A673 (cell line): ENCODE data around the gene WNT2. TPM values are rescaled to one million over a fixed set of nuclear protein-coding genes. Genes with fewer than 3 reads are reported as not detected.

Experiments
- BruUV-seq: library from RNA; stranded (reverse); fragments of 400-500 nt; replicated peaks from 2 replicates; lab custom pipeline; 2021; lab: Mats Ljungman, UMichigan
- CTCF ChIA-PET: fragments of 300-600 bp; sonication (Branson Sonifier 250); formaldehyde crosslinking; loops from one replicate; lab custom pipeline; 2022; ENCODE audit warnings: antibody characterized with exemption; lab: Charles Lee
- POLR2A ChIA-PET: fragments of 300-600 bp; sonication (Branson Sonifier 250); formaldehyde crosslinking; loops from one replicate; lab custom pipeline; 2022; ENCODE audit warnings: antibody characterized with exemption; ENCODE audit not compliant: low non-redundant PET; lab: Charles Lee
- DNase-seq: peaks from one replicate; pipeline ENCODE4 v3.0.0-alpha.2; 2015; ENCODE audit warnings: low spot score
- H3K27ac ChIP-seq: fragments of 200-600 bp; sonication (generic); 2 replicates; pipeline ENCODE4 v1.5.1; 2016; ENCODE audit warnings: mixed run types, low read depth, mild to moderate bottlenecking, mixed read lengths, antibody characterized with exemption, low read length; ENCODE audit not compliant: poor library complexity, severe bottlenecking
- H3K27me3 ChIP-seq: fragments of 200-600 bp; sonication (generic); replicated peaks from 2 replicates; pipeline ENCODE4 v1.6.1; 2017; ENCODE audit warnings: mixed run types, low read depth, mild to moderate bottlenecking, mixed read lengths, antibody characterized with exemption, low read length; ENCODE audit not compliant: insufficient read depth, poor library complexity
- H3K36me3 ChIP-seq: fragments of 200-600 bp; sonication (generic); 2 replicates; pipeline ENCODE4 v1.6.1; 2016; ENCODE audit warnings: mixed run types, mild to moderate bottlenecking, mixed read lengths, antibody characterized with exemption, low read length; ENCODE audit not compliant: insufficient read depth, poor library complexity, severe bottlenecking
- H3K4me1 ChIP-seq: fragments of 200-600 bp; sonication (generic); 2 replicates; pipeline ENCODE4 v1.6.1; 2017; ENCODE audit warnings: mixed run types, mild to moderate bottlenecking, mixed read lengths, antibody characterized with exemption, low read length; ENCODE audit not compliant: insufficient read depth, poor library complexity, severe bottlenecking
- H3K4me3 ChIP-seq: fragments of 200-600 bp; sonication (generic); 2 replicates; pipeline ENCODE4 v1.5.1; 2016; ENCODE audit warnings: low read depth, mixed run types, mild to moderate bottlenecking, mixed read lengths, low read length; ENCODE audit not compliant: poor library complexity, severe bottlenecking
- H3K9me3 ChIP-seq: fragments of 200-600 bp; sonication (generic); 2 replicates; pipeline ENCODE4 v1.6.1; 2016; ENCODE audit warnings: mixed run types, low read depth, mild to moderate bottlenecking, mixed read lengths, antibody characterized with exemption, low read length; ENCODE audit not compliant: poor library complexity, severe bottlenecking
- CTCF ChIP-seq: fragments of 300-800, 200-600 bp; sonication (generic); conservative IDR thresholded peaks from 2 replicates; pipeline ENCODE4 v1.5.1; 2017; ENCODE audit warnings: low read depth, mild to moderate bottlenecking, antibody characterized with exemption, low read length, moderate library complexity, mixed read lengths
- EZH2 ChIP-seq: fragments of 200-600 bp; sonication (generic); IDR thresholded peaks from 2 replicates; pipeline ENCODE4 v1.6.1; 2017; ENCODE audit warnings: borderline replicate concordance, low read depth, mild to moderate bottlenecking, mixed read lengths, antibody characterized with exemption, low read length; ENCODE audit not compliant: poor library complexity, severe bottlenecking
- intact Hi-C: fragments of 100-400 bp; cut with micrococcal nuclease; formaldehyde crosslinking; loops from one replicate; pipeline ENCODE4 v1.10.0; 2022; ENCODE audit not compliant: unreplicated experiment
- total RNA-seq: library from RNA; stranded (reverse); gene quantifications from 2 replicates; pipeline ENCODE4 v1.2.3, GENCODE V29; 2021

WNT2 gene
- total RNA-seq, 1 experiment from 2014 or later = not detected

GRCh38 chr7:117325836-117326235 is 3.0 kb upstream of the WNT2 start:
- CTCF ChIA-PET = no interaction called here
- BruUV-seq = no TSS peak

GRCh38 chr7:117324960-117325359 is 2.1 kb upstream of the WNT2 start:
- peaks cover 70% of the 10 kb centered on the region for H3K27me3 ChIP-seq
- DNase-seq = no peak
- CTCF ChIA-PET = no interaction called here
- no peaks in the 10 kb centered on the region for H3K36me3 ChIP-seq
- no TSS peak for BruUV-seq
- no peak for TF ChIP-seq EZH2
- TF ChIP-seq CTCF = no peak
- intact Hi-C loops = no loop called here
- H3K27ac ChIP-seq = no peak overlapping the region
- no peak overlapping the region for H3K4me3 ChIP-seq
- POLR2A ChIA-PET = no interaction called here
- H3K9me3 ChIP-seq = no peaks in the 10 kb centered on the region
- peaks cover 7% of the 10 kb centered on the region for H3K4me1 ChIP-seq

More at GRCh38 chr7:117325836-117326235, 3.0 kb upstream of the WNT2 start:
- POLR2A ChIA-PET = no interaction called here
- TF ChIP-seq EZH2 (no peak), CTCF (no peak)
- H3K4me3 ChIP-seq = no peak overlapping the region
- H3K4me1 ChIP-seq = peaks cover 7% of the 10 kb centered on the region
- H3K27me3 ChIP-seq = peaks cover 62% of the 10 kb centered on the region
- H3K36me3 ChIP-seq = no peaks in the 10 kb centered on the region
- DNase-seq = no peak
- H3K9me3 ChIP-seq = no peaks in the 10 kb centered on the region
- H3K27ac ChIP-seq = no peak overlapping the region
- intact Hi-C loops = no loop called here

GRCh38 chr7:117323851-117324711 is 1.2 kb upstream of the WNT2 start:
- CTCF ChIA-PET = no interaction called here
- POLR2A ChIA-PET = no interaction called here
- Histone ChIP-seq H3K27me3 (peaks cover 79% of the 10 kb centered on the region), H3K9me3 (no peaks in the 10 kb centered on the region), H3K36me3 (no peaks in the 10 kb centered on the region), H3K4me1 (peaks cover 7% of the 10 kb centered on the region), H3K4me3 (peak overlapping the region; percentile 35), H3K27ac (no peak overlapping the region)
- TF ChIP-seq CTCF (no peak), EZH2 (peak; percentile 51)
- intact Hi-C loops = no loop called here
- peak; percentile 21 for DNase-seq
- no TSS peak for BruUV-seq
